HepG2 (cell line): Measurements from ENCODE around the gene SLC9B2. TPM values are rescaled to one million over a fixed set of nuclear protein-coding genes. Genes with fewer than 3 reads are reported as not detected.

Source experiments
- ATF4 ChIP-seq, 2 experiments: fragments of 450-650 bp in 1 of 2; sonication (generic) in 1 of 2; formaldehyde crosslinking; IDR thresholded peaks; 2 replicates each; pipeline versions ENCODE4 v1.5.0 to v1.8.0; 2020 to 2022; ENCODE audit warnings: mild to moderate bottlenecking in 1 of 2, missing genetic modification reagents in 1 of 2
- CC2D1A ChIP-seq: sonication (generic); formaldehyde crosslinking; IDR thresholded peaks from 2 replicates; pipeline ENCODE4 v1.8.1; 2023; ENCODE audit warnings: mild to moderate bottlenecking, missing genetic modification reagents
- FOXC1 ChIP-seq: sonication (generic); formaldehyde crosslinking; IDR thresholded peaks from 2 replicates; pipeline ENCODE4 v1.8.0; 2022; ENCODE audit warnings: mild to moderate bottlenecking, missing genetic modification reagents, borderline replicate concordance
- ISX ChIP-seq: sonication (generic); formaldehyde crosslinking; conservative IDR thresholded peaks from 2 replicates; pipeline ENCODE4 v1.5.0; 2020; ENCODE audit warnings: missing genetic modification reagents
- MED8 ChIP-seq: sonication (generic); formaldehyde crosslinking; IDR thresholded peaks from 2 replicates; pipeline ENCODE4 v1.8.1; 2023; ENCODE audit warnings: mild to moderate bottlenecking, missing genetic modification reagents; ENCODE audit not compliant: insufficient replicate concordance
- SMAD1 ChIP-seq: sonication (generic); formaldehyde crosslinking; IDR thresholded peaks from 2 replicates; pipeline ENCODE4 v1.4.0; 2020; ENCODE audit warnings: missing genetic modification reagents, low read depth, mild to moderate bottlenecking, borderline replicate concordance
- TBX2 ChIP-seq: sonication (generic); formaldehyde crosslinking; IDR thresholded peaks from 2 replicates; pipeline ENCODE4 v1.5.0; 2020; ENCODE audit warnings: missing genetic modification reagents, mild to moderate bottlenecking, borderline replicate concordance
- TCF12 ChIP-seq, 2 experiments: fragments of 450-650 bp in 1 of 2; sonication (generic) in 1 of 2; formaldehyde crosslinking in 1 of 2; IDR thresholded peaks; 2 replicates each; pipeline versions ENCODE4 v1.6.1 to v1.8.0; 2017 to 2022; ENCODE audit warnings: antibody characterized with exemption in 1 of 2, mild to moderate bottlenecking in 1 of 2, missing genetic modification reagents in 1 of 2, moderate library complexity in 1 of 2
- ZNF235 ChIP-seq: sonication (generic); formaldehyde crosslinking; IDR thresholded peaks from 2 replicates; pipeline ENCODE4 v1.8.1; 2023; ENCODE audit warnings: mild to moderate bottlenecking, missing genetic modification reagents, borderline replicate concordance
- ZNF256 ChIP-seq: sonication (generic); formaldehyde crosslinking; conservative IDR thresholded peaks from 2 replicates; pipeline ENCODE4 v1.4.0; 2020; ENCODE audit warnings: missing genetic modification reagents
- ZNF296 ChIP-seq: sonication (generic); formaldehyde crosslinking; conservative IDR thresholded peaks from 2 replicates; pipeline ENCODE4 v1.5.0; 2020; ENCODE audit warnings: mild to moderate bottlenecking, missing genetic modification reagents
- ZNF550 ChIP-seq: sonication (generic); formaldehyde crosslinking; IDR thresholded peaks from 2 replicates; pipeline ENCODE4 v1.4.0; 2020; ENCODE audit warnings: mild to moderate bottlenecking, missing genetic modification reagents, borderline replicate concordance
- ZNF609 ChIP-seq: sonication (generic); formaldehyde crosslinking; IDR thresholded peaks from 2 replicates; pipeline ENCODE4 v1.4.0; 2020; ENCODE audit warnings: mild to moderate bottlenecking, missing genetic modification reagents, borderline replicate concordance
- ZNF777 ChIP-seq: sonication (generic); formaldehyde crosslinking; IDR thresholded peaks from 2 replicates; pipeline ENCODE4 v1.4.0; 2020; ENCODE audit warnings: missing genetic modification reagents
- polyA plus RNA-seq, 8 experiments: library from polyadenylated mRNA; depleted of rRNA in 3 of 8; stranded (reverse) in 7 of 8; unstranded in 1 of 8; fragments of >200 nt; fragmentation: Illumina TruSeq in 4 of 8; extraction: Trizol in 4 of 8; gene quantifications; 2 replicates each; pipeline versions ENCODE4 v1.2.1 to v1.2.3, GENCODE V29; 2011 to 2016; ENCODE audit warnings: low read depth in 4 of 8, missing spikeins in 1 of 8, mixed read lengths in 1 of 8; ENCODE audit not compliant: insufficient read depth in 1 of 8
- total RNA-seq, 5 experiments: library from RNA; depleted of rRNA; stranded (reverse); fragments of >200 nt; fragmentation: Illumina TruSeq; extraction: Trizol; gene quantifications; 2 replicates each; pipeline ENCODE4 v1.2.3, GENCODE V29; 2016; ENCODE audit warnings: low read depth in 1 of 5
- TF ChIP-seq, protein P1 (sequence below): sonication (generic); formaldehyde crosslinking; conservative IDR thresholded peaks from 2 replicates; pipeline ENCODE4 v1.5.0; 2020; ENCODE audit warnings: missing genetic modification reagents
- TF ChIP-seq, protein P2 (sequence below): sonication (generic); formaldehyde crosslinking; IDR thresholded peaks from 2 replicates; pipeline ENCODE4 v1.4.0; 2020; ENCODE audit warnings: mild to moderate bottlenecking, missing genetic modification reagents, borderline replicate concordance
- TF ChIP-seq, protein P3 (sequence below): sonication (generic); formaldehyde crosslinking; IDR thresholded peaks from 2 replicates; pipeline ENCODE4 v1.8.0; 2022; ENCODE audit warnings: mild to moderate bottlenecking, missing genetic modification reagents, moderate library complexity

SLC9B2 gene
- total and polyA plus RNA-seq, 2 of the 13 experiments (the other 11 are each of a cell fraction or from before 2014, with no cell fraction given), result 23.5 to 38.5 TPM

DNA sequence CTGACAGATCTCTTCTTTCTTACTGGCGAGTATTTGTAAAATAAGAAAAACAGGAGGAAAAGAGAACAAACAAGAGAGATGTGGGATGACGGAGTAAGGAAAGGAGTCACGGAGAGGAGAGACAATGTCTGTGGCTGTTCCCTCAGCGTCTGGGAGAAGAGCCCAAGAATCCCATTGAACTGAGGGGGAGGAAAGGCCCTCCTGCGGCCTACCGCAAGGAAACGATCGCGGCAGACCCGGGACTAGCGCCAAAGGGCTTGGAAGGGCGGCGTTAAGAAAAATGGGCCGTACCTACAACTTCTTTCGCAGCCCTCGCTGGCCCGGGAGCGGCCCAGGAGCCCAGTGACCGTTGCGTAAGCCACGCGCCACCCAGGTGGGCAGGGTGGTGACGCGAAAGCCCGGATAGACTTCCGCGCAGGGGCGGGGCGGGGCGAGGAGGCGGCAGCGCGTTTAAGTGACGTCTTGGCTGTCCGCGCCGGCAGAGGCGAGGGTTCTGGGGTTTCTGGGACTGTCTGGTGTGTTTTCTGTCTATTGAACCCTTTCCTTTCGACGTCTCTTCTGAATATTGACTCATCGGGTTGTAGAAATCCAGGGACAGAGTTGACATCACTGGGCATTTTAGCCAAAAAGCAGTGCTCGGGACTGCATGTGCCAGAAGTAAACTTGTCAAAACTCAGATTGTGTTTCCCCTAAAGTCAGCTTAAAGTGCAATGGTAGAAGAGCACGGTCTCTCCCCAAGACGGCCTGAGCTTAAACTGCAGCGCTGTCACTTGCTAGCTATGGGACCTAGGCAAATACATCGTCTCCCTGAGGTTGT, 57.0 kb downstream of the SLC9B2 start, which contains the start of gene SLC9B1 (continued):
- TF ChIP-seq, protein P1, sequence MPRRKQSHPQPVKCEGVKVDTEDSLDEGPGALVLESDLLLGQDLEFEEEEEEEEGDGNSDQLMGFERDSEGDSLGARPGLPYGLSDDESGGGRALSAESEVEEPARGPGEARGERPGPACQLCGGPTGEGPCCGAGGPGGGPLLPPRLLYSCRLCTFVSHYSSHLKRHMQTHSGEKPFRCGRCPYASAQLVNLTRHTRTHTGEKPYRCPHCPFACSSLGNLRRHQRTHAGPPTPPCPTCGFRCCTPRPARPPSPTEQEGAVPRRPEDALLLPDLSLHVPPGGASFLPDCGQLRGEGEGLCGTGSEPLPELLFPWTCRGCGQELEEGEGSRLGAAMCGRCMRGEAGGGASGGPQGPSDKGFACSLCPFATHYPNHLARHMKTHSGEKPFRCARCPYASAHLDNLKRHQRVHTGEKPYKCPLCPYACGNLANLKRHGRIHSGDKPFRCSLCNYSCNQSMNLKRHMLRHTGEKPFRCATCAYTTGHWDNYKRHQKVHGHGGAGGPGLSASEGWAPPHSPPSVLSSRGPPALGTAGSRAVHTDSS (CRISPR knock-in tag), result no peak
- TF ChIP-seq ZNF256 (CRISPR knock-in tag), result no peak
- peak; percentile 36; the same call in 1 of the 2 replicates for TF ChIP-seq ZNF235 (CRISPR knock-in tag)
- TF ChIP-seq FOXC1, result peak; percentile 89
- peak; percentile 81 for TF ChIP-seq TBX2
- peak in 1 of 2 experiments; percentile 95; a peak in 2 of 4 replicates for TF ChIP-seq ATF4 (CRISPR knock-in tag; IDR thresholded peaks at IDR 0.05)
- TF ChIP-seq ZNF609 (CRISPR knock-in tag), result peak; percentile 66; the same call in 1 of the 2 replicates
- no peak for TF ChIP-seq CC2D1A (CRISPR knock-in tag)
- peak; percentile 49 for TF ChIP-seq ZNF777 (CRISPR knock-in tag)
- no peak for TF ChIP-seq ZNF296 (CRISPR knock-in tag)
- no peak for TF ChIP-seq TCF12 (IDR thresholded peaks at IDR 0.05)
- peak; percentile 74; the same call in 1 of the 2 replicates for TF ChIP-seq TCF12 (CRISPR knock-in tag; IDR thresholded peaks at IDR 0.05)
- TF ChIP-seq SMAD1 (CRISPR knock-in tag), result no peak
- TF ChIP-seq ZNF550 (CRISPR knock-in tag), result no peak
- TF ChIP-seq, protein P2, sequence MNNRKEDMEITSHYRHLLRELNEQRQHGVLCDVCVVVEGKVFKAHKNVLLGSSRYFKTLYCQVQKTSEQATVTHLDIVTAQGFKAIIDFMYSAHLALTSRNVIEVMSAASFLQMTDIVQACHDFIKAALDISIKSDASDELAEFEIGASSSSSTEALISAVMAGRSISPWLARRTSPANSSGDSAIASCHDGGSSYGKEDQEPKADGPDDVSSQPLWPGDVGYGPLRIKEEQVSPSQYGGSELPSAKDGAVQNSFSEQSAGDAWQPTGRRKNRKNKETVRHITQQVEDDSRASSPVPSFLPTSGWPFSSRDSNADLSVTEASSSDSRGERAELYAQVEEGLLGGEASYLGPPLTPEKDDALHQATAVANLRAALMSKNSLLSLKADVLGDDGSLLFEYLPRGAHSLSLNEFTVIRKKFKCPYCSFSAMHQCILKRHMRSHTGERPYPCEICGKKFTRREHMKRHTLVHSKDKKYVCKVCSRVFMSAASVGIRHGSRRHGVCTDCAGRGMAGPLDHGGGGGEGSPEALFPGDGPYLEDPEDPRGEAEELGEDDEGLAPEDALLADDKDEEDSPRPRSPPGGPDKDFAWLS (CRISPR knock-in tag), result no peak
- no peak for TF ChIP-seq ISX (CRISPR knock-in tag)
- TF ChIP-seq, protein P3, sequence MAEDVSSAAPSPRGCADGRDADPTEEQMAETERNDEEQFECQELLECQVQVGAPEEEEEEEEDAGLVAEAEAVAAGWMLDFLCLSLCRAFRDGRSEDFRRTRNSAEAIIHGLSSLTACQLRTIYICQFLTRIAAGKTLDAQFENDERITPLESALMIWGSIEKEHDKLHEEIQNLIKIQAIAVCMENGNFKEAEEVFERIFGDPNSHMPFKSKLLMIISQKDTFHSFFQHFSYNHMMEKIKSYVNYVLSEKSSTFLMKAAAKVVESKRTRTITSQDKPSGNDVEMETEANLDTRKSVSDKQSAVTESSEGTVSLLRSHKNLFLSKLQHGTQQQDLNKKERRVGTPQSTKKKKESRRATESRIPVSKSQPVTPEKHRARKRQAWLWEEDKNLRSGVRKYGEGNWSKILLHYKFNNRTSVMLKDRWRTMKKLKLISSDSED (CRISPR knock-in tag), result no peak
- TF ChIP-seq MED8, result peak; percentile 65
